Astrocyte (in vitro differentiated cells and primary cell): Measurements from ENCODE around the gene NOVA1. TPM values are rescaled to one million over a fixed set of nuclear protein-coding genes. Genes with fewer than 3 reads are reported as not detected.

Experiments used
- DNase-seq: peaks from one replicate; pipeline ENCODE4 v3.0.0-alpha.2; 2010; ENCODE audit warnings: low read depth
- FAIRE-seq: peaks from 2 replicates; lab custom pipeline; 2011; peaks lifted over from hg19 to GRCh38; lab: Jason Lieb, UNC
- H2AFZ ChIP-seq: 2 replicates; pipeline ENCODE4 v1.6.0; 2012; ENCODE audit warnings: low read depth, low read length, inconsistent platforms
- H3K27ac ChIP-seq: 2 replicates; pipeline ENCODE4 v1.5.1; 2011; ENCODE audit warnings: low read depth, low read length, inconsistent platforms
- H3K27me3 ChIP-seq: 2 replicates; pipeline ENCODE4 v1.6.0; 2011; ENCODE audit warnings: low read length, inconsistent platforms; ENCODE audit not compliant: insufficient read depth
- H3K36me3 ChIP-seq: 2 replicates; pipeline ENCODE4 v1.5.1; 2011; ENCODE audit warnings: low read length, inconsistent platforms; ENCODE audit not compliant: insufficient read depth
- H3K4me1 ChIP-seq: 2 replicates; pipeline ENCODE4 v1.5.1; 2011; ENCODE audit warnings: low read length, inconsistent platforms; ENCODE audit not compliant: insufficient read depth
- H3K4me2 ChIP-seq: 2 replicates; pipeline ENCODE4 v1.6.0; 2012; ENCODE audit warnings: low read length, inconsistent platforms
- H3K4me3 ChIP-seq: 2 replicates; pipeline ENCODE4 v1.5.1; 2011; ENCODE audit warnings: low read depth, mild to moderate bottlenecking, low read length, inconsistent platforms; ENCODE audit not compliant: insufficient read depth
- H3K79me2 ChIP-seq: 2 replicates; pipeline ENCODE4 v1.6.0; 2012; ENCODE audit warnings: mild to moderate bottlenecking, low read length, inconsistent platforms; ENCODE audit not compliant: insufficient read depth
- H3K9ac ChIP-seq: 2 replicates; pipeline ENCODE4 v1.6.0; 2012; ENCODE audit warnings: mild to moderate bottlenecking, low read length, inconsistent platforms
- H3K9me3 ChIP-seq: 2 replicates; pipeline ENCODE4 v1.5.1; 2012; ENCODE audit warnings: low read depth, mild to moderate bottlenecking, low read length, inconsistent platforms; ENCODE audit not compliant: insufficient read depth
- H4K20me1 ChIP-seq: 2 replicates; pipeline ENCODE4 v1.6.0; 2012; ENCODE audit warnings: low read length, inconsistent platforms; ENCODE audit not compliant: insufficient read depth
- H3K27ac Mint-ChIP-seq: one replicate; pipeline ENCODE4 v1.8.0; 2021; ENCODE audit warnings: mild to moderate bottlenecking, mixed read lengths; ENCODE audit not compliant: unreplicated experiment
- H3K27me3 Mint-ChIP-seq: one replicate; pipeline ENCODE4 v1.8.0; 2021; ENCODE audit warnings: low read depth, mixed read lengths; ENCODE audit not compliant: unreplicated experiment
- H3K36me3 Mint-ChIP-seq: one replicate; pipeline ENCODE4 v1.8.0; 2021; ENCODE audit warnings: low read depth, mixed read lengths; ENCODE audit not compliant: unreplicated experiment
- H3K4me1 Mint-ChIP-seq: one replicate; pipeline ENCODE4 v1.8.0; 2021; ENCODE audit warnings: low read depth, mixed read lengths; ENCODE audit not compliant: unreplicated experiment
- H3K4me3 Mint-ChIP-seq: one replicate; pipeline ENCODE4 v1.8.0; 2021; ENCODE audit warnings: mild to moderate bottlenecking, moderate library complexity, mixed read lengths; ENCODE audit not compliant: unreplicated experiment
- H3K9me3 Mint-ChIP-seq: one replicate; pipeline ENCODE4 v1.8.0; 2021; ENCODE audit warnings: mild to moderate bottlenecking, mixed read lengths; ENCODE audit not compliant: unreplicated experiment
- CTCF ChIP-seq: IDR thresholded peaks from 2 replicates; pipeline ENCODE4 v1.5.1; 2011; ENCODE audit warnings: low read depth, mild to moderate bottlenecking, inconsistent platforms, low read length, moderate library complexity; ENCODE audit not compliant: insufficient read depth
- EZH2 ChIP-seq: IDR thresholded peaks from 2 replicates; pipeline ENCODE4 v1.6.1; 2012; ENCODE audit warnings: mild to moderate bottlenecking, low read length, inconsistent platforms; ENCODE audit not compliant: insufficient read depth
- total RNA-seq: library from RNA; stranded (reverse); gene quantifications from 2 replicates; pipeline ENCODE4 v1.2.1, GENCODE V29; 2021

NOVA1 gene
- total RNA-seq, 1 donor from 2014 or later: 8.9 TPM

- H3K4me1 Mint-ChIP-seq: peaks cover 6% of the 10 kb centered on the region
- H3K4me3 Mint-ChIP-seq: peak overlapping the region; percentile 97
Measured at GRCh38 chr14:26594756-26595545, 2.9 kb downstream of the NOVA1 start.

GRCh38 chr14:26594148-26594547 is 3.7 kb downstream of the NOVA1 start:
- Histone ChIP-seq H3K4me1 (no peaks in the 10 kb centered on the region), H3K79me2 (peaks cover 2% of the 10 kb centered on the region), H3K27ac (no peak overlapping the region), H3K4me2 (no peak overlapping the region), H3K9me3 (no peaks in the 10 kb centered on the region), H2AFZ (no peak overlapping the region), H4K20me1 (no peaks in the 10 kb centered on the region), H3K4me3 (no peak overlapping the region), H3K36me3 (no peaks in the 10 kb centered on the region), H3K27me3 (peaks cover 5% of the 10 kb centered on the region), H3K9ac (no peak overlapping the region)
- H3K4me3 Mint-ChIP-seq: no peak overlapping the region
- H3K27ac Mint-ChIP-seq: no peak overlapping the region
- no peaks in the 10 kb centered on the region for H3K27me3 Mint-ChIP-seq
- H3K4me1 Mint-ChIP-seq: peaks cover 6% of the 10 kb centered on the region
- TF ChIP-seq EZH2 (no peak), CTCF (no peak)
- H3K36me3 Mint-ChIP-seq: no peaks in the 10 kb centered on the region
- FAIRE-seq (no peak), DNase-seq (no peak)
- no peaks in the 10 kb centered on the region for H3K9me3 Mint-ChIP-seq

More at GRCh38 chr14:26594756-26595545, 2.9 kb downstream of the NOVA1 start:
- TF ChIP-seq CTCF: no peak
- TF ChIP-seq EZH2: no peak
- H3K36me3 ChIP-seq: no peaks in the 10 kb centered on the region
- DNase-seq (no peak), FAIRE-seq (no peak)
- H3K4me2 ChIP-seq: no peak overlapping the region
- Mint-ChIP-seq H3K36me3 (no peaks in the 10 kb centered on the region), H3K27ac (no peak overlapping the region), H3K9me3 (no peaks in the 10 kb centered on the region), H3K27me3 (no peaks in the 10 kb centered on the region)
- H3K9me3 ChIP-seq: no peaks in the 10 kb centered on the region
- H4K20me1 ChIP-seq: no peaks in the 10 kb centered on the region
- no peak overlapping the region for H3K27ac ChIP-seq
- H2AFZ ChIP-seq: no peak overlapping the region
- peaks cover 2% of the 10 kb centered on the region for H3K79me2 ChIP-seq
- H3K9ac ChIP-seq: no peak overlapping the region
- peaks cover 11% of the 10 kb centered on the region for H3K27me3 ChIP-seq
- no peak overlapping the region for H3K4me3 ChIP-seq
- no peaks in the 10 kb centered on the region for H3K4me1 ChIP-seq

- Mint-ChIP-seq H3K27me3 (no peaks in the 10 kb centered on the region), H3K9me3 (no peaks in the 10 kb centered on the region), H3K27ac (no peak overlapping the region), H3K4me3 (no peak overlapping the region), H3K36me3 (no peaks in the 10 kb centered on the region), H3K4me1 (peaks cover 6% of the 10 kb centered on the region)
- TF ChIP-seq CTCF: no peak
- no peak for TF ChIP-seq EZH2
- Histone ChIP-seq H3K27me3 (no peaks in the 10 kb centered on the region), H4K20me1 (no peaks in the 10 kb centered on the region), H3K9me3 (no peaks in the 10 kb centered on the region), H3K4me3 (no peak overlapping the region), H3K79me2 (peaks cover 2% of the 10 kb centered on the region), H3K9ac (no peak overlapping the region), H3K4me2 (no peak overlapping the region), H3K36me3 (no peaks in the 10 kb centered on the region), H2AFZ (no peak overlapping the region), H3K4me1 (no peaks in the 10 kb centered on the region), H3K27ac (no peak overlapping the region)
- DNase-seq (no peak), FAIRE-seq (no peak)
Measured at GRCh38 chr14:26593357-26593756, 4.5 kb downstream of the NOVA1 start.
